HepG2 (cell line): Measurements from ENCODE around the gene IL17C. TPM values are rescaled to one million over a fixed set of nuclear protein-coding genes. Genes with fewer than 3 reads are reported as not detected.
A peak's percentile ranks its signal among the peaks of the same experiment; 100 is the strongest.

Experiments
- BRCA1 ChIP-seq: sonication (generic); formaldehyde crosslinking; IDR thresholded peaks from 2 replicates; pipeline ENCODE4 v1.4.0; 2020; ENCODE audit warnings: missing genetic modification reagents
- CCDC6 ChIP-seq: sonication (generic); formaldehyde crosslinking; IDR thresholded peaks from 2 replicates; pipeline ENCODE4 v1.8.1; 2022; ENCODE audit warnings: mild to moderate bottlenecking, missing genetic modification reagents, moderate library complexity
- TMF1 ChIP-seq: sonication (generic); formaldehyde crosslinking; IDR thresholded peaks from 2 replicates; pipeline ENCODE4 v1.8.1; 2022; ENCODE audit warnings: low read depth, missing genetic modification reagents
- ZNF274 ChIP-seq: sonication (generic); formaldehyde crosslinking; IDR thresholded peaks from 2 replicates; pipeline ENCODE4 v1.5.1; 2020; ENCODE audit warnings: mild to moderate bottlenecking, missing genetic modification reagents
- ZNF839 ChIP-seq: sonication (generic); formaldehyde crosslinking; IDR thresholded peaks from 2 replicates; pipeline ENCODE4 v1.4.0; 2020; ENCODE audit warnings: missing genetic modification reagents, mild to moderate bottlenecking, borderline replicate concordance
- ZNF883 ChIP-seq: sonication (generic); formaldehyde crosslinking; IDR thresholded peaks from 2 replicates; pipeline ENCODE4 v1.5.1; 2020; ENCODE audit warnings: mild to moderate bottlenecking, missing genetic modification reagents; ENCODE audit errors: not compliant biosample characterization
- polyA plus RNA-seq, 8 experiments: library from polyadenylated mRNA; depleted of rRNA in 3 of 8; stranded (reverse) in 7 of 8; unstranded in 1 of 8; fragments of >200 nt; fragmentation: Illumina TruSeq in 4 of 8; extraction: Trizol in 4 of 8; gene quantifications; 2 replicates each; pipeline versions ENCODE4 v1.2.1 to v1.2.3, GENCODE V29; 2011 to 2016; ENCODE audit warnings: low read depth in 4 of 8, missing spikeins in 1 of 8, mixed read lengths in 1 of 8; ENCODE audit not compliant: insufficient read depth in 1 of 8
- total RNA-seq, 5 experiments: library from RNA; depleted of rRNA; stranded (reverse); fragments of >200 nt; fragmentation: Illumina TruSeq; extraction: Trizol; gene quantifications; 2 replicates each; pipeline ENCODE4 v1.2.3, GENCODE V29; 2016; ENCODE audit warnings: low read depth in 1 of 5
- TF ChIP-seq, protein P1 (sequence below): sonication (generic); formaldehyde crosslinking; IDR thresholded peaks from 2 replicates; pipeline ENCODE4 v1.4.0; 2020; ENCODE audit warnings: missing genetic modification reagents, borderline replicate concordance
- TF ChIP-seq, protein P2 (sequence below): IDR thresholded peaks from 2 replicates; pipeline ENCODE4 v1.6.1; 2016
- TF ChIP-seq, protein P3 (sequence below): sonication (generic); formaldehyde crosslinking; IDR thresholded peaks from 2 replicates; pipeline ENCODE4 v1.4.0; 2020; ENCODE audit warnings: missing genetic modification reagents
- TF ChIP-seq, protein P4 (sequence below): sonication (generic); formaldehyde crosslinking; IDR thresholded peaks from 2 replicates; pipeline ENCODE4 v1.4.0; 2020; ENCODE audit warnings: missing genetic modification reagents, mild to moderate bottlenecking, borderline replicate concordance
- TF ChIP-seq, protein P5 (sequence below): sonication (generic); formaldehyde crosslinking; IDR thresholded peaks from 2 replicates; pipeline ENCODE4 v1.4.0; 2020; ENCODE audit warnings: missing genetic modification reagents
- TF ChIP-seq, protein P6 (sequence below): sonication (generic); formaldehyde crosslinking; IDR thresholded peaks from 2 replicates; pipeline ENCODE4 v1.8.0; 2022; ENCODE audit warnings: missing genetic modification reagents, mild to moderate bottlenecking, borderline replicate concordance

IL17C gene
- total and polyA plus RNA-seq, 2 of the 13 experiments (the other 11 are each of a cell fraction or from before 2014, with no cell fraction given): not detected

DNA sequence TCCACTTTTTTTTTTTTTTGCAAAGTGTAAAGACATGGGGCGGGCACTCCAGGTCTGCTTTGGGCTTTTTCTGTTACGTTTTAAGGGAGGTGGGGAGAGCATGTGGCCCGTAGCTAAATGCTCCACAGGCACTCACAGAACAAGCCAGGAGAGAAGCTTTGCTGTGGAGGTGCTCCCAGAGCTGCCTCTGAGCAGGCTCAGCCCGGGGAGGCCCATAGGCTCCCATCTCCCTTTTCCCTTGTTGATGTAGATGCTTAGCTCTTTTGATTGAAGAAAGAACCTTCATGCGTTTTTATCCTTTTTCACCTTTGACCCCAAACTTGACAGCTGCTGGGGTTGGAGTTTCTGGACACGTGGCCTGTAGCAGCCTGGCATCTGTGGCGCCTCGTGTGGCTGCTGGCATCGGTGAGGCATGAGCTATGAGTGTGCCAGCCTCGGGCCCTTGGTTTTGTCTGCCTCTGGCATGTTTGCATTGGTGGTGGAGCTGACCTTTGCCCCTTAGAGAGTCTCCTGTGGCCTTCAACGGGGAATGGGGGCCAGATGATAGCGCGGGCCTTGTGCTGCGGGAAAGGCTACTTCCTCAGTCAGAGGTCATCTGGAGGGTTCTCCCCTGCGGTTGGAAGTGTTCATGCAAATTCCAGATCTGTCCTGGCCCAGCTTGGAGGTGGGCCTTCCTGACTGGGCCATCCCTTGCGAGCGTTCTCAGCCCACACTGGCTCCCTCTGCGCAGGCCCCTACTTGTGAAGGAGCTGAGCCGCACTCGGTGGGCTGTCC, 20.0 kb upstream of the IL17C start (continued):
- TF ChIP-seq, protein P1, sequence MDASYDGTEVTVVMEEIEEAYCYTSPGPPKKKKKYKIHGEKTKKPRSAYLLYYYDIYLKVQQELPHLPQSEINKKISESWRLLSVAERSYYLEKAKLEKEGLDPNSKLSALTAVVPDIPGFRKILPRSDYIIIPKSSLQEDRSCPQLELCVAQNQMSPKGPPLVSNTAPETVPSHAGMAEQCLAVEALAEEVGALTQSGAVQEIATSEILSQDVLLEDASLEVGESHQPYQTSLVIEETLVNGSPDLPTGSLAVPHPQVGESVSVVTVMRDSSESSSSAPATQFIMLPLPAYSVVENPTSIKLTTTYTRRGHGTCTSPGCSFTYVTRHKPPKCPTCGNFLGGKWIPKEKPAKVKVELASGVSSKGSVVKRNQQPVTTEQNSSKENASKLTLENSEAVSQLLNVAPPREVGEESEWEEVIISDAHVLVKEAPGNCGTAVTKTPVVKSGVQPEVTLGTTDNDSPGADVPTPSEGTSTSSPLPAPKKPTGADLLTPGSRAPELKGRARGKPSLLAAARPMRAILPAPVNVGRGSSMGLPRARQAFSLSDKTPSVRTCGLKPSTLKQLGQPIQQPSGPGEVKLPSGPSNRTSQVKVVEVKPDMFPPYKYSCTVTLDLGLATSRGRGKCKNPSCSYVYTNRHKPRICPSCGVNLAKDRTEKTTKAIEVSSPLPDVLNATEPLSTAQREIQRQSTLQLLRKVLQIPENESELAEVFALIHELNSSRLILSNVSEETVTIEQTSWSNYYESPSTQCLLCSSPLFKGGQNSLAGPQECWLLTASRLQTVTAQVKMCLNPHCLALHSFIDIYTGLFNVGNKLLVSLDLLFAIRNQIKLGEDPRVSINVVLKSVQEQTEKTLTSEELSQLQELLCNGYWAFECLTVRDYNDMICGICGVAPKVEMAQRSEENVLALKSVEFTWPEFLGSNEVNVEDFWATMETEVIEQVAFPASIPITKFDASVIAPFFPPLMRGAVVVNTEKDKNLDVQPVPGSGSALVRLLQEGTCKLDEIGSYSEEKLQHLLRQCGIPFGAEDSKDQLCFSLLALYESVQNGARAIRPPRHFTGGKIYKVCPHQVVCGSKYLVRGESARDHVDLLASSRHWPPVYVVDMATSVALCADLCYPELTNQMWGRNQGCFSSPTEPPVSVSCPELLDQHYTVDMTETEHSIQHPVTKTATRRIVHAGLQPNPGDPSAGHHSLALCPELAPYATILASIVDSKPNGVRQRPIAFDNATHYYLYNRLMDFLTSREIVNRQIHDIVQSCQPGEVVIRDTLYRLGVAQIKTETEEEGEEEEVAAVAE (CRISPR knock-in tag): 0 out of 2 replicates have a peak, but pooled peaks have one; percentile 36
- TF ChIP-seq TMF1: peak; percentile 61; the same call in 1 of the 2 replicates
- TF ChIP-seq ZNF274 (CRISPR knock-in tag): no peak
- TF ChIP-seq, protein P2, sequence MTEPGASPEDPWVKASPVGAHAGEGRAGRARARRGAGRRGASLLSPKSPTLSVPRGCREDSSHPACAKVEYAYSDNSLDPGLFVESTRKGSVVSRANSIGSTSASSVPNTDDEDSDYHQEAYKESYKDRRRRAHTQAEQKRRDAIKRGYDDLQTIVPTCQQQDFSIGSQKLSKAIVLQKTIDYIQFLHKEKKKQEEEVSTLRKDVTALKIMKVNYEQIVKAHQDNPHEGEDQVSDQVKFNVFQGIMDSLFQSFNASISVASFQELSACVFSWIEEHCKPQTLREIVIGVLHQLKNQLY (CRISPR knock-in tag): no peak; the same call in 1 of the 2 replicates
- TF ChIP-seq, protein P3, sequence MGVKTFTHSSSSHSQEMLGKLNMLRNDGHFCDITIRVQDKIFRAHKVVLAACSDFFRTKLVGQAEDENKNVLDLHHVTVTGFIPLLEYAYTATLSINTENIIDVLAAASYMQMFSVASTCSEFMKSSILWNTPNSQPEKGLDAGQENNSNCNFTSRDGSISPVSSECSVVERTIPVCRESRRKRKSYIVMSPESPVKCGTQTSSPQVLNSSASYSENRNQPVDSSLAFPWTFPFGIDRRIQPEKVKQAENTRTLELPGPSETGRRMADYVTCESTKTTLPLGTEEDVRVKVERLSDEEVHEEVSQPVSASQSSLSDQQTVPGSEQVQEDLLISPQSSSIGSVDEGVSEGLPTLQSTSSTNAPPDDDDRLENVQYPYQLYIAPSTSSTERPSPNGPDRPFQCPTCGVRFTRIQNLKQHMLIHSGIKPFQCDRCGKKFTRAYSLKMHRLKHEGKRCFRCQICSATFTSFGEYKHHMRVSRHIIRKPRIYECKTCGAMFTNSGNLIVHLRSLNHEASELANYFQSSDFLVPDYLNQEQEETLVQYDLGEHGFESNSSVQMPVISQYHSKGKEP (CRISPR knock-in tag): no peak
- TF ChIP-seq, protein P4, sequence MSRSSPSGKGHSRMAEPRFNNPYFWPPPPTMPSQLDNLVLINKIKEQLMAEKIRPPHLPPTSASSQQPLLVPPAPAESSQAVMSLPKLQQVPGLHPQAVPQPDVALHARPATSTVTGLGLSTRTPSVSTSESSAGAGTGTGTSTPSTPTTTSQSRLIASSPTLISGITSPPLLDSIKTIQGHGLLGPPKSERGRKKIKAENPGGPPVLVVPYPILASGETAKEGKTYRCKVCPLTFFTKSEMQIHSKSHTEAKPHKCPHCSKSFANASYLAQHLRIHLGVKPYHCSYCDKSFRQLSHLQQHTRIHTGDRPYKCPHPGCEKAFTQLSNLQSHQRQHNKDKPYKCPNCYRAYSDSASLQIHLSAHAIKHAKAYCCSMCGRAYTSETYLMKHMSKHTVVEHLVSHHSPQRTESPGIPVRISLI (CRISPR knock-in tag): no peak
- TF ChIP-seq, protein P5, sequence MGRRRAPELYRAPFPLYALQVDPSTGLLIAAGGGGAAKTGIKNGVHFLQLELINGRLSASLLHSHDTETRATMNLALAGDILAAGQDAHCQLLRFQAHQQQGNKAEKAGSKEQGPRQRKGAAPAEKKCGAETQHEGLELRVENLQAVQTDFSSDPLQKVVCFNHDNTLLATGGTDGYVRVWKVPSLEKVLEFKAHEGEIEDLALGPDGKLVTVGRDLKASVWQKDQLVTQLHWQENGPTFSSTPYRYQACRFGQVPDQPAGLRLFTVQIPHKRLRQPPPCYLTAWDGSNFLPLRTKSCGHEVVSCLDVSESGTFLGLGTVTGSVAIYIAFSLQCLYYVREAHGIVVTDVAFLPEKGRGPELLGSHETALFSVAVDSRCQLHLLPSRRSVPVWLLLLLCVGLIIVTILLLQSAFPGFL (CRISPR knock-in tag): no peak
- no peak for TF ChIP-seq CCDC6 (CRISPR knock-in tag)
- 0 out of 2 replicates have a peak, but pooled peaks have one; percentile 19 for TF ChIP-seq ZNF839
- TF ChIP-seq, protein P6, sequence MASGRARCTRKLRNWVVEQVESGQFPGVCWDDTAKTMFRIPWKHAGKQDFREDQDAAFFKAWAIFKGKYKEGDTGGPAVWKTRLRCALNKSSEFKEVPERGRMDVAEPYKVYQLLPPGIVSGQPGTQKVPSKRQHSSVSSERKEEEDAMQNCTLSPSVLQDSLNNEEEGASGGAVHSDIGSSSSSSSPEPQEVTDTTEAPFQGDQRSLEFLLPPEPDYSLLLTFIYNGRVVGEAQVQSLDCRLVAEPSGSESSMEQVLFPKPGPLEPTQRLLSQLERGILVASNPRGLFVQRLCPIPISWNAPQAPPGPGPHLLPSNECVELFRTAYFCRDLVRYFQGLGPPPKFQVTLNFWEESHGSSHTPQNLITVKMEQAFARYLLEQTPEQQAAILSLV: 0 out of 2 replicates have a peak, but pooled peaks have one; percentile 57
- 0 out of 2 replicates have a peak, but pooled peaks have one; percentile 56 for TF ChIP-seq BRCA1 (CRISPR knock-in tag)
- no peak for TF ChIP-seq ZNF883 (CRISPR knock-in tag)
